Nephron progenitor cell (in vitro differentiated cells): ENCODE results near the gene LETMD1.

Experiments
- DNase-seq: peaks from one replicate; pipeline ENCODE4 v3.0.0; 2021
- H3K27ac Mint-ChIP-seq: 2 replicates; pipeline ENCODE4 v1.8.0; 2021; ENCODE audit warnings: mild to moderate bottlenecking, moderate library complexity, mixed read lengths
- H3K27me3 Mint-ChIP-seq: 2 replicates; pipeline ENCODE4 v1.8.0; 2021; ENCODE audit warnings: mild to moderate bottlenecking, low read depth, mixed read lengths; ENCODE audit not compliant: poor library complexity
- H3K36me3 Mint-ChIP-seq: 2 replicates; pipeline ENCODE4 v1.8.0; 2021; ENCODE audit warnings: low read depth, mixed read lengths
- H3K4me1 Mint-ChIP-seq: 2 replicates; pipeline ENCODE4 v1.8.0; 2021; ENCODE audit warnings: mixed read lengths
- H3K4me3 Mint-ChIP-seq: 2 replicates; pipeline ENCODE4 v1.8.0; 2021; ENCODE audit warnings: mild to moderate bottlenecking, moderate library complexity, mixed read lengths
- H3K9me3 Mint-ChIP-seq: 2 replicates; pipeline ENCODE4 v1.8.0; 2021; ENCODE audit warnings: mild to moderate bottlenecking, moderate library complexity, mixed read lengths
- CTCF ChIP-seq: fragments of 200-600 bp; sonication (generic); IDR thresholded peaks from 2 replicates; pipeline ENCODE4 v1.5.0; 2021; ENCODE audit warnings: antibody characterized with exemption

Gene LETMD1

GRCh38 chr12:51082561-51083125 is 34.5 kb downstream of the LETMD1 start:
- Mint-ChIP-seq H3K27ac (peak overlapping the region; percentile 98), H3K9me3 (no peaks in the 10 kb centered on the region), H3K4me1 (peaks cover 54% of the 10 kb centered on the region), H3K4me3 (peak overlapping the region; percentile 98), H3K27me3 (no peaks in the 10 kb centered on the region), H3K36me3 (peaks cover 26% of the 10 kb centered on the region)
- no peak for DNase-seq
- TF ChIP-seq CTCF, result no peak

DNA sequence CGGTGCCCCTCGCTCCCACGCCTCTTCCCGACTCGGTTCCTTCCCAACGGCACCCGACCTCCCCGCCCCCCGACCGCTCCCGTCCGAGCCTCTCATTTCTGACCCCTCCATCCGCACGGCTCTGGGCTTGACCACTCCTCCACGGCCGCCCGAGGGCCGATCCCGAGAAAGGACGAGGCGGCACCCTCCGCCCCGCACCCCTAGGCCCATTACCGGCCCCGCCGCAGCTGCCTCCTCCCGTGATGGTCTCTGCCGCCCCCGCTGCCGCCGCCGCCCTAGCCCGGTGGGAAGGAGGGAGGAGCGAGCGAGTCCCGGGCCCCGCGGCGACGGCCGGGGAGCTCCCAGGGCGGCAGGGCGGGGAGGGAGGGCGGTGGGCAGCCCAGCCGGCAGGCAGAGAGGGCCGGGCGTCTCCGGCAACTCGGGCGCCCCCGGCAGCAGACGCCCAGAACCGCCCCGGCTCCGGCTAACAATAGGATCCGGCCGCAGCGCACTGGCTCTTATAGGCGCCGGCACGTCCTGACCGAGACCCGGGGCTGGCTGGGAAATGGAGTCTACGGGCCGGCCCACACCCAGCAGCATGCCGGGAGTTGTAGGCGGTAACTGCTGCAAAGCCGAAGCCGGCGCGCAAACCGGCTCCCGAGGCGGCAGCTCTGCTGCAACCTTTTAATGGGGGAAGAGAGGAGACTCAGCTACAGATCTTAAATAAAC is 35.2 kb downstream of the LETMD1 start, which contains the start of gene CSRNP2:
TSS of gene CSRNP2 (minus strand) at position 471 of the 708 bp plus-strand sequence. CDS start 7,035 bp downstream, outside the sequence.
- Mint-ChIP-seq H3K4me3 (peak within 1 kb of the TSS; percentile 98), H3K9me3 (no peaks in the 10 kb centered on the region), H3K27me3 (no peaks in the 10 kb centered on the region), H3K4me1 (peaks cover 48% of the 10 kb centered on the region), H3K27ac (peak within 1 kb of the TSS; percentile 98), H3K36me3 (peaks cover 22% of the 10 kb centered on the region)
- no peak for TF ChIP-seq CTCF
- peak; percentile 96 for DNase-seq

GRCh38 chr12:51085757-51086156 is 37.6 kb downstream of the LETMD1 start:
- TF ChIP-seq CTCF, result no peak
- no peaks in the 10 kb centered on the region for H3K9me3 Mint-ChIP-seq
- peaks cover 6% of the 10 kb centered on the region for H3K36me3 Mint-ChIP-seq
- H3K27me3 Mint-ChIP-seq, result no peaks in the 10 kb centered on the region
- peaks cover 38% of the 10 kb centered on the region for H3K4me1 Mint-ChIP-seq
- no peak for DNase-seq
- H3K27ac Mint-ChIP-seq, result no peak overlapping the region
- no peak overlapping the region for H3K4me3 Mint-ChIP-seq

DNA sequence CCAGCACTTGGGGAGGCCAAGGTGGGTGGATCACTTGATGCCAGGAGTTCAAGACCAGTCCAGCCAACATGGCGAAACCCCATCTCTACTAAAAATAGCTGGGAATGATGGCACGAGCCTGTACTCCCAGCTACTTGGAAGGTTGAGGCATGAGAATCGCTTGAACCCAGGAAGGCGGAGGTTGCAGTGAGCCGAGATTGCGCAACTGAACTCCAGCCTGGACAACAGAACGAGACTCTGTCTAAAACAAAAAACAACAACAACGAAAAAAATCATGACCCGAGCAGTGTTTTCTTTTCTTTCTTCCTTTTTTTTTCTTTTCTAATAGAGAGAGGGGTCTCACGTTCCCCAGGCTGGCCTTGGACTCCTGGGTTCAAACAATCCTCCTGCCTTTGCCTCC is 38.8 kb downstream of the LETMD1 start:
- no peaks in the 10 kb centered on the region for H3K27me3 Mint-ChIP-seq
- H3K4me1 Mint-ChIP-seq, result peaks cover 27% of the 10 kb centered on the region

GRCh38 chr12:51087818-51088217 is 39.7 kb downstream of the LETMD1 start:
- no peaks in the 10 kb centered on the region for H3K27me3 Mint-ChIP-seq
- no peak for TF ChIP-seq CTCF

More for the DNA sequence above, 38.8 kb downstream of the LETMD1 start:
- Mint-ChIP-seq H3K27ac (peak overlapping the region; percentile 45), H3K4me3 (no peak overlapping the region), H3K36me3 (peaks cover 14% of the 10 kb centered on the region), H3K9me3 (no peaks in the 10 kb centered on the region)
- no peak for TF ChIP-seq CTCF
- no peak for DNase-seq

More at GRCh38 chr12:51087818-51088217, 39.7 kb downstream of the LETMD1 start:
- DNase-seq, result no peak
- Mint-ChIP-seq H3K27ac (no peak overlapping the region), H3K4me1 (peaks cover 18% of the 10 kb centered on the region), H3K9me3 (no peaks in the 10 kb centered on the region), H3K36me3 (peaks cover 14% of the 10 kb centered on the region), H3K4me3 (no peak overlapping the region)
